ENCODE data around the gene PIN1. TPM values are rescaled to one million over a fixed set of nuclear protein-coding genes. Genes with fewer than 3 reads are reported as not detected.

Gene PIN1
- total RNA-seq, 1 donor from 2014 or later: 57.0 TPM

DNA sequence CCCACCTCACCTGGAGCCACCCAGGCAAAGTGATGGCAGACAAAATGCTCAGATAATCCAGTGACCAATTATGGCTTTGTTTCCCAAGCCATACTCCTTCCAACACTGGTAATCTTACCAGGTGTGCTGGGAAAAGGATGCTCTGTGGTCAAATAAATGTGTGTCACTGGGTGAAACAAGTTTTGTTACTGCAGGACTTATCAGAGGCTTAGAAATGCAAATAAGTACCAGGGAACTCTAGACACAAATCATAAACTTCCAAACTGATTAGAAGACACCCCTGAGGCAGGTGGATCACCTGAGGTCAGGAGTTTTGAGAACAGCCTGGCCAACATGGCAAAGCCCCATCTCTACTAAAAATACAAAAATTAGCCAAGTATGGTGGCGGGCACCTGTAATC is 26.4 kb downstream of the PIN1 start:
- no peak overlapping the region for H3K4me3 ChIP-seq
- no peak overlapping the region for H3K27ac ChIP-seq
- no peaks in the 10 kb centered on the region for H3K36me3 ChIP-seq
- no peak for DNase-seq
- H3K9me3 ChIP-seq: no peaks in the 10 kb centered on the region
- H3K27me3 ChIP-seq (ENCODE audit: low read depth): no peaks in the 10 kb centered on the region
- intact Hi-C loops (cut with DNase I): no loop called here
- ATAC-seq: no peak
- no peaks in the 10 kb centered on the region for H3K4me1 ChIP-seq
- TF ChIP-seq, protein P1, sequence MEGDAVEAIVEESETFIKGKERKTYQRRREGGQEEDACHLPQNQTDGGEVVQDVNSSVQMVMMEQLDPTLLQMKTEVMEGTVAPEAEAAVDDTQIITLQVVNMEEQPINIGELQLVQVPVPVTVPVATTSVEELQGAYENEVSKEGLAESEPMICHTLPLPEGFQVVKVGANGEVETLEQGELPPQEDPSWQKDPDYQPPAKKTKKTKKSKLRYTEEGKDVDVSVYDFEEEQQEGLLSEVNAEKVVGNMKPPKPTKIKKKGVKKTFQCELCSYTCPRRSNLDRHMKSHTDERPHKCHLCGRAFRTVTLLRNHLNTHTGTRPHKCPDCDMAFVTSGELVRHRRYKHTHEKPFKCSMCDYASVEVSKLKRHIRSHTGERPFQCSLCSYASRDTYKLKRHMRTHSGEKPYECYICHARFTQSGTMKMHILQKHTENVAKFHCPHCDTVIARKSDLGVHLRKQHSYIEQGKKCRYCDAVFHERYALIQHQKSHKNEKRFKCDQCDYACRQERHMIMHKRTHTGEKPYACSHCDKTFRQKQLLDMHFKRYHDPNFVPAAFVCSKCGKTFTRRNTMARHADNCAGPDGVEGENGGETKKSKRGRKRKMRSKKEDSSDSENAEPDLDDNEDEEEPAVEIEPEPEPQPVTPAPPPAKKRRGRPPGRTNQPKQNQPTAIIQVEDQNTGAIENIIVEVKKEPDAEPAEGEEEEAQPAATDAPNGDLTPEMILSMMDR (IDR thresholded peaks at IDR 0.05): no peak

DNA sequence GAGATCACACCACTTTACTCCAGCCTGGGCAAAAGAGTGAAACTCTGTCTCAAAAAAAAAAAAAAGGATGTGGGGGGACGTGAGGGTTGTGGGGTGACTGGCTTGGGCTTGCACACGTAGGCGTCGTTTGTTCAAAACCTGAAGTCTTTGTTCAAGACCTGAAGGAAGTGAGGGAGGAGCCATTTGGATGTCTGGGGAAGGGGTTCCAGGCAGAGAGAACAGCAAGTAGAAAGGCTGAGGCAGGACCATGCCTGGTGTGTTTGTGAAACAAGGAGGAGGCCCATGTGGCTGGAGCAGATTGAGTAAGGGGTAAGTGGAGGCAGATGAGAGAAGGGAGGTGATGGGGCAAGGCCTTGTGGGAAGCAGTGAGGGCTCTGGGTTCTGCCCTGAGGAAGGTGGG is 27.8 kb downstream of the PIN1 start:
- H3K27me3 ChIP-seq (ENCODE audit: low read depth): no peaks in the 10 kb centered on the region
- H3K36me3 ChIP-seq: no peaks in the 10 kb centered on the region
- H3K4me1 ChIP-seq: no peaks in the 10 kb centered on the region
- H3K4me3 ChIP-seq: no peak overlapping the region
- ATAC-seq: no peak
- H3K27ac ChIP-seq: no peak overlapping the region
- TF ChIP-seq, protein P1 (IDR thresholded peaks at IDR 0.05): no peak
- intact Hi-C loops (cut with DNase I): no loop called here
- DNase-seq: no peak
- H3K9me3 ChIP-seq: no peaks in the 10 kb centered on the region

DNA sequence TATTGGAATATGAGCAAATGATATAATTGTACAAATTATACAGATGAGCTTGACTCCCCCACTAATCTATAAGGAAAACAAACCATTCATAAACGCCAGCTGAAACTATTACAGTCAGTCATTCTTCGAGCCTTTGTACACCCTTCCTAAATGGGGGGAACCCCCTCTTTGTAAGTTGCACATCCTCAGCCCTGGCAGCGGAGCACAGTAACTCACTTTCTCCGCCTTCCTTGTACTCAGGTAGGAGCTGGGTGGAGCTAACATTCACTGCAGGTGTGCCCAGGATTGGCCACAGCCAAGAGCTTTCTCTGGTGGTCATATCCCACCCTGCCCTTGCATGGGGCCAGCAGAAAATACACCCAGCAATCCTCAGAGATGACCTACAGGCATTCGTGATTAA is 28.6 kb downstream of the PIN1 start:
- H3K36me3 ChIP-seq: no peaks in the 10 kb centered on the region
- no peaks in the 10 kb centered on the region for H3K9me3 ChIP-seq
- DNase-seq: no peak
- no peak overlapping the region for H3K4me3 ChIP-seq
- ATAC-seq: no peak
- H3K4me1 ChIP-seq: no peaks in the 10 kb centered on the region
- no peak overlapping the region for H3K27ac ChIP-seq
- intact Hi-C loops (cut with DNase I): no loop called here
- no peaks in the 10 kb centered on the region for H3K27me3 ChIP-seq (ENCODE audit: low read depth)
- TF ChIP-seq, protein P1 (IDR thresholded peaks at IDR 0.05): no peak

GRCh38 chr19:9865732-9866501 is 30.8 kb downstream of the PIN1 start:
- intact Hi-C loops (cut with DNase I): no loop called here
- ATAC-seq (no peak), DNase-seq (no peak)
- Histone ChIP-seq H3K4me1 (no peaks in the 10 kb centered on the region), H3K9me3 (no peaks in the 10 kb centered on the region), H3K27ac (no peak overlapping the region), H3K4me3 (no peak overlapping the region), H3K36me3 (no peaks in the 10 kb centered on the region), H3K27me3 (ENCODE audit: low read depth) (no peaks in the 10 kb centered on the region)
- TF ChIP-seq, protein P1 (IDR thresholded peaks at IDR 0.05): no peak

DNA sequence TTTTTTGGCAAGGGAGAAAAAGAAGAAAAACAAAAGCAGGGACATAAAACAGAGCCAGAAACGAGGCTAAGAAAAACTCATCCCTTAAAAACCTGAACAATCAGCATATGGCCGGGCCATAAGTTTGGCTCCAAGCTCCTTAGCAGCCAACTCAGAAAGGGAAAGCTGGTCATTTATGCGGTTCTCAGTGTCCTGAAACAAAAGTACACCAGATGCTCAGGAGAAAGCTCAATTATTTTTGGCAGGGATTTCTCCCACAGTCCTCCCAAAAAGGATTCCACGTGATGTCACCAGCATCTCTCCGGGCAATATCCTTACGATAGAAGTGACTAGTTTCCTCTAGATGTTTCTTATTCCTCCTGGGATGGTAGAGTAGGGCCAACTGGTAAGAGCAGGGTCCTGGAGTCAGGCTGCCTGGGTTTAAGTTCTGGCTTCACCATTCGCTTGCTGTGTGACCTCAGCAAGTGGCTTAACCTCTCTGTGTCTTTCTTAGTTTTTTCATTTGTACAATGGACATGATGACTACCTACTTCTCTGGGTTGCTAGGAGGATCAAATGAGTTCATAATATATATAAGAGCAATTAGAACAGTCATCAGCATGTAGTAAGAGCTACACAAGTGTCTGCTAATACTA is 34.0 kb downstream of the PIN1 start:
- DNase-seq (no peak), ATAC-seq (no peak)
- Histone ChIP-seq H3K9me3 (no peaks in the 10 kb centered on the region), H3K4me1 (no peaks in the 10 kb centered on the region), H3K27ac (no peak overlapping the region), H3K4me3 (no peak overlapping the region), H3K36me3 (no peaks in the 10 kb centered on the region), H3K27me3 (ENCODE audit: low read depth) (no peaks in the 10 kb centered on the region)
- TF ChIP-seq, protein P1 (IDR thresholded peaks at IDR 0.05): no peak
- intact Hi-C loops (cut with DNase I): no loop called here
